B cell (primary cell): ENCODE results near the gene ACADS. TPM values are rescaled to one million over a fixed set of nuclear protein-coding genes. Genes with fewer than 3 reads are reported as not detected.

Source experiments
- ATAC-seq: fragments of 200-7000 bp; cut with Tn5 transposase; one replicate; pipeline ENCODE4 v1.10.0; 2021; ENCODE audit warnings: low read depth, mild to moderate bottlenecking, moderate number of reproducible peaks, moderate library complexity
- CTCF ChIA-PET: fragments of 350-600 bp; sonication (Branson Sonifier 250); formaldehyde crosslinking; loops from one replicate; lab custom pipeline; 2021; ENCODE audit warnings: antibody characterized with exemption, inconsistent platforms; lab: Charles Lee
- POLR2A ChIA-PET: fragments of 350-600 bp; sonication (Branson Sonifier 250); formaldehyde crosslinking; loops from one replicate; lab custom pipeline; 2021; ENCODE audit warnings: antibody characterized with exemption; lab: Charles Lee
- DNase-seq: peaks from one replicate; pipeline ENCODE4 v3.0.0; 2013
- H2AFZ ChIP-seq: 2 replicates; pipeline ENCODE4 v1.6.1; 2012; ENCODE audit warnings: mild to moderate bottlenecking, low read depth, low read length; ENCODE audit not compliant: insufficient read depth, poor library complexity, severe bottlenecking
- H3K27ac ChIP-seq, 2 donors: 1 replicate in 1 of 2; 2 replicates in 1 of 2; pipeline ENCODE4 v1.5.1; 2012 to 2013; ENCODE audit warnings: low read length in 2 of 2, mild to moderate bottlenecking in 2 of 2, moderate library complexity in 1 of 2
- H3K27me3 ChIP-seq, 4 experiments: fragments of 200-600 bp in 1 of 4; sonication (generic) in 1 of 4; replicated peaks in 1 of 4; 1 replicate in 2 of 4; 2 replicates in 2 of 4; pipeline versions ENCODE4 v1.6.1 to v1.7.0; 2013 to 2016; ENCODE audit warnings: low read length in 3 of 4, mild to moderate bottlenecking in 2 of 4, mixed read lengths in 1 of 4, moderate library complexity in 1 of 4; ENCODE audit not compliant: insufficient read depth in 4 of 4, control insufficient read depth in 3 of 4; ENCODE audit errors: control extremely low read depth in 1 of 4
- H3K36me3 ChIP-seq, 2 experiments: replicated peaks in 1 of 2; 1 replicate in 1 of 2; 2 replicates in 1 of 2; pipeline versions ENCODE4 v1.6.1 to v1.7.1; 2013; ENCODE audit warnings: low read length in 1 of 2; ENCODE audit not compliant: insufficient read depth in 2 of 2, control insufficient read depth in 1 of 2; ENCODE audit errors: control extremely low read depth in 1 of 2, extremely low read depth in 1 of 2
- H3K4me1 ChIP-seq, 2 donors: fragments of 200-600 bp in 1 of 2; sonication (generic) in 1 of 2; 1 replicate in 1 of 2; 2 replicates in 1 of 2; pipeline versions ENCODE4 v1.5.1 to v1.6.1; 2013 to 2017; ENCODE audit warnings: low read length in 2 of 2; ENCODE audit not compliant: control insufficient read depth in 2 of 2, insufficient read depth in 2 of 2
- H3K4me2 ChIP-seq: replicated peaks from 2 replicates; pipeline ENCODE3; 2012; ENCODE audit warnings: mild to moderate bottlenecking, low read depth, low read length; ENCODE audit not compliant: poor library complexity, severe bottlenecking
- H3K4me3 ChIP-seq, 5 experiments: fragments of 200-600 bp in 1 of 5; sonication (generic) in 1 of 5; 1 replicate in 3 of 5; 2 replicates in 2 of 5; pipeline versions ENCODE4 v1.5.1 to v1.7.0; 2011 to 2016; ENCODE audit warnings: low read length in 4 of 5, mild to moderate bottlenecking in 4 of 5, low read depth in 2 of 5, control low read depth in 1 of 5, moderate library complexity in 1 of 5; ENCODE audit not compliant: insufficient read depth in 1 of 5; ENCODE audit errors: control extremely low read depth in 1 of 5, extremely low read depth in 1 of 5
- H3K79me2 ChIP-seq: fragments of 200-600 bp; sonication (generic); one replicate; pipeline ENCODE4 v1.6.0; 2016; ENCODE audit warnings: low read length; ENCODE audit not compliant: control insufficient read depth, insufficient read depth
- H3K9ac ChIP-seq: fragments of 200-600 bp; sonication (generic); 2 replicates; pipeline ENCODE4 v1.6.1; 2017; ENCODE audit warnings: mild to moderate bottlenecking, low read length, moderate library complexity
- H3K9me3 ChIP-seq, 3 donors: one replicate each; pipeline versions ENCODE4 v1.6.1 to v1.7.1; 2013; ENCODE audit warnings: low read length in 2 of 3; ENCODE audit not compliant: control insufficient read depth in 2 of 3, insufficient read depth in 1 of 3; ENCODE audit errors: control extremely low read depth in 1 of 3
- H4K20me1 ChIP-seq: 2 replicates; pipeline ENCODE4 v1.6.0; 2012; ENCODE audit warnings: mild to moderate bottlenecking, low read length; ENCODE audit not compliant: insufficient read depth, control insufficient read depth, poor library complexity, severe bottlenecking
- H3K27ac Mint-ChIP-seq: one replicate; pipeline ENCODE4 v1.8.0; 2021; ENCODE audit warnings: mixed read lengths
- H3K27me3 Mint-ChIP-seq: one replicate; pipeline ENCODE4 v1.8.0; 2021; ENCODE audit warnings: mixed read lengths
- H3K4me1 Mint-ChIP-seq: one replicate; pipeline ENCODE4 v1.8.0; 2021; ENCODE audit warnings: mixed read lengths
- H3K4me3 Mint-ChIP-seq: one replicate; pipeline ENCODE4 v1.8.0; 2021; ENCODE audit warnings: mixed read lengths
- H3K9me3 Mint-ChIP-seq: one replicate; pipeline ENCODE4 v1.8.0; 2022; ENCODE audit warnings: mixed read lengths; ENCODE audit not compliant: insufficient read depth
- EZH2 ChIP-seq: IDR thresholded peaks from 2 replicates; pipeline ENCODE4 v1.6.1; 2012; ENCODE audit warnings: borderline replicate concordance, low read depth, mild to moderate bottlenecking, moderate library complexity, low read length; ENCODE audit not compliant: insufficient read depth, poor library complexity, severe bottlenecking
- WGBS: methylation state at CpG from one replicate; pipeline ENCODE4 v1.1.5; 2013; ENCODE audit warnings: missing lambda C conversion rate; ENCODE audit not compliant: insufficient coverage; 5-methylcytosine and 5-hydroxymethylcytosine counted together
- intact Hi-C: fragments of 100-400 bp; cut with micrococcal nuclease; formaldehyde crosslinking; loops from one replicate; pipeline ENCODE4 v1.10.0; 2022
- polyA plus RNA-seq: library from polyadenylated mRNA; depleted of rRNA; stranded (reverse); fragments of >200 nt; gene quantifications from 2 replicates; pipeline ENCODE4 v1.2.3, GENCODE V29; 2012
- total RNA-seq, 2 donors: library from RNA; stranded (reverse); fragments of 120-200 nt in 1 of 2; gene quantifications; 1 replicate in 1 of 2; 2 replicates in 1 of 2; pipeline versions ENCODE4 v1.2.3 to v1.2.4, GENCODE V29; 2013 to 2022
- TF ChIP-seq, protein P1 (sequence below): fragments of 200-600 bp; IDR thresholded peaks from one replicate; pipeline ENCODE4 v1.8.0; 2022; ENCODE audit warnings: antibody characterized with exemption, mild to moderate bottlenecking

ACADS gene
- total and polyA plus RNA-seq, 2 donors (not counting 1 experiment from before 2014, with no cell fraction given): 6.8 to 10.0 TPM

- Mint-ChIP-seq H3K9me3 (no peaks in the 10 kb centered on the region), H3K27me3 (no peaks in the 10 kb centered on the region), H3K4me3 (peak overlapping the region; percentile 88), H3K27ac (no peak overlapping the region), H3K4me1 (peaks cover 45% of the 10 kb centered on the region)
- H3K27ac ChIP-seq: no peak overlapping the region
- peak overlapping the region; percentile 77 for H3K9ac ChIP-seq
- H3K4me1 ChIP-seq: peaks cover 41 to 46% of the 10 kb centered on the region in 2 donors
- H3K9me3 ChIP-seq: peaks cover 0 to 6% (median 2%) of the 10 kb centered on the region in 3 donors
- H4K20me1 ChIP-seq: peaks cover 55% of the 10 kb centered on the region
- DNase-seq (no peak), ATAC-seq (no peak)
- no peak overlapping the region for H2AFZ ChIP-seq
- ChIA-PET POLR2A (no interaction called here), CTCF (interaction anchor here (0.8 to 8.9 kb wide), 7 partner anchors 13 to 284 kb away, joined by 3 to 121 read pairs (median 4); partner anchors contain the start of gene POP5)
- intact Hi-C loops: loop anchor here (5.0 to 10.0 kb wide), 2 partner anchors 166 to 1199 kb away; partner anchors contain the start of gene PSMD9
- peak overlapping the region; percentile 84 for H3K4me2 ChIP-seq
- 0% methylated on average over 1 of the region's 6 CpGs for WGBS
- H3K27me3 ChIP-seq: no peaks in the 10 kb centered on the region
- H3K36me3 ChIP-seq: peaks cover 0 to 4% of the 10 kb centered on the region in 2 experiments
- TF ChIP-seq EZH2: no peak
- TF ChIP-seq, protein P1, sequence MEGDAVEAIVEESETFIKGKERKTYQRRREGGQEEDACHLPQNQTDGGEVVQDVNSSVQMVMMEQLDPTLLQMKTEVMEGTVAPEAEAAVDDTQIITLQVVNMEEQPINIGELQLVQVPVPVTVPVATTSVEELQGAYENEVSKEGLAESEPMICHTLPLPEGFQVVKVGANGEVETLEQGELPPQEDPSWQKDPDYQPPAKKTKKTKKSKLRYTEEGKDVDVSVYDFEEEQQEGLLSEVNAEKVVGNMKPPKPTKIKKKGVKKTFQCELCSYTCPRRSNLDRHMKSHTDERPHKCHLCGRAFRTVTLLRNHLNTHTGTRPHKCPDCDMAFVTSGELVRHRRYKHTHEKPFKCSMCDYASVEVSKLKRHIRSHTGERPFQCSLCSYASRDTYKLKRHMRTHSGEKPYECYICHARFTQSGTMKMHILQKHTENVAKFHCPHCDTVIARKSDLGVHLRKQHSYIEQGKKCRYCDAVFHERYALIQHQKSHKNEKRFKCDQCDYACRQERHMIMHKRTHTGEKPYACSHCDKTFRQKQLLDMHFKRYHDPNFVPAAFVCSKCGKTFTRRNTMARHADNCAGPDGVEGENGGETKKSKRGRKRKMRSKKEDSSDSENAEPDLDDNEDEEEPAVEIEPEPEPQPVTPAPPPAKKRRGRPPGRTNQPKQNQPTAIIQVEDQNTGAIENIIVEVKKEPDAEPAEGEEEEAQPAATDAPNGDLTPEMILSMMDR: no peak
- peaks cover 63% of the 10 kb centered on the region for H3K79me2 ChIP-seq
- peak overlapping the region in 3 of 5 experiments; percentile 2 to 78 (median 71) for H3K4me3 ChIP-seq
These were observed 37.0 kb upstream of the ACADS start for GRCh38 chr12:120688527-120689071.
